Memory B cell (primary cell): ENCODE measurements around the gene HS3ST5.
"Not testable (repeated sequence)": the region's sequence is repeated elsewhere in the genome, so short reads cannot be mapped to it uniquely, and the experiment has no call there.

ENCODE experiments used
- ATAC-seq: fragments of 150-1000 bp; cut with Tn5 transposase; 2 replicates; pipeline ENCODE4 v1.10.0; 2021; ENCODE audit warnings: low read depth, mild to moderate bottlenecking, moderate library complexity
- DNase-seq, 2 donors: peaks; one replicate each; pipeline ENCODE4 v3.0.0; 2022; ENCODE audit warnings: low spot score in 2 of 2
- H3K27ac Mint-ChIP-seq: one replicate; pipeline ENCODE4 v1.8.0; 2022; ENCODE audit warnings: mild to moderate bottlenecking, moderate library complexity, mixed read lengths
- H3K27me3 Mint-ChIP-seq: one replicate; pipeline ENCODE4 v1.8.0; 2022; ENCODE audit warnings: mixed read lengths
- H3K36me3 Mint-ChIP-seq: one replicate; pipeline ENCODE4 v1.8.0; 2022; ENCODE audit warnings: mild to moderate bottlenecking, mixed read lengths
- H3K4me1 Mint-ChIP-seq: one replicate; pipeline ENCODE4 v1.8.0; 2022; ENCODE audit warnings: mixed read lengths
- H3K4me3 Mint-ChIP-seq: one replicate; pipeline ENCODE4 v1.8.0; 2022; ENCODE audit warnings: mild to moderate bottlenecking, moderate library complexity, mixed read lengths
- H3K9me3 Mint-ChIP-seq: one replicate; pipeline ENCODE4 v1.8.0; 2022; ENCODE audit warnings: mixed read lengths

Gene HS3ST5

DNA sequence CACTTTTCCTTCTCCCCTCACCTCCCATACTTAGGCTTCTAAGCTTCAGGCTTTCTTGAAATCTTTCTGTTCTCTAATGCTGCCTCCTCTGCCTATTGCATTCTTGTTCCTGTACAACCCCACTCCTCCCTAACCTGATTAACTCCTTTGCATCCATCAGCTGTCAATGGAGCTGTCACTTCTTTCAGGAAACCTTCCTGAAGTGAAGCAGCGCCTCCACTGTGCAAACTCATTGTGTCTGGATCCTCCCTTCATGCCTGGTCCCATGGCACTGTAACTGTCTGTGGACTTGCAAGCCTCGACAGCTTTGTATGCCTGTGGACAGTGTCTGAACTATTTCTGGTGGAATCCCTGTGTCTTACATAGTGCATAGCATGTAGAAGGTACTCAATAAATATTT lies 185.0 kb downstream of the HS3ST5 start:
- no peaks in the 10 kb centered on the region for H3K4me1 Mint-ChIP-seq
- DNase-seq (no peak), ATAC-seq (no peak)
- H3K36me3 Mint-ChIP-seq, result no peaks in the 10 kb centered on the region
- no peak overlapping the region for H3K4me3 Mint-ChIP-seq
- no peak overlapping the region for H3K27ac Mint-ChIP-seq
- H3K9me3 Mint-ChIP-seq, result peaks cover 2% of the 10 kb centered on the region
- peaks cover 4% of the 10 kb centered on the region for H3K27me3 Mint-ChIP-seq

DNA sequence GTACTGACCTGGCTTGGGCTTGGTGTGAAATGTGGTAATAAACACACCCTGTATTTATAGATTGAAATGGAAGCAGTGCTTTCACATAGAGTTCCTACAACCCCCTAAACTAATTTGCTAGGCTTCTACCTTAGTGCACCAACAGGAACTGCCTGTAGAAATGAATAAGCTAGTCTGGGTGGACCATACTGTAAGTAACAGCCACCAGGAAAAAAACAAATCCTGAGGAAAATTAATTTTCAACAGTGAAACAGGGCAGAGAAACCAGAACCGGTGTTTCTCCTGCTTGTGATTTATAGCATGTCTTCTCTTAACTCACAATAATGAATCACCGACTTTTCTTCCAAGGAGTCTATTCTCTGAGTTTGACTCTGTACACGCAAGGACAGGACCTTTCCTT lies 187.1 kb downstream of the HS3ST5 start:
- Mint-ChIP-seq H3K27me3 (peaks cover 4% of the 10 kb centered on the region), H3K36me3 (no peaks in the 10 kb centered on the region), H3K4me3 (no peak overlapping the region), H3K4me1 (no peaks in the 10 kb centered on the region), H3K9me3 (peaks cover 2% of the 10 kb centered on the region), H3K27ac (no peak overlapping the region)
- ATAC-seq (no peak), DNase-seq (no peak)

DNA sequence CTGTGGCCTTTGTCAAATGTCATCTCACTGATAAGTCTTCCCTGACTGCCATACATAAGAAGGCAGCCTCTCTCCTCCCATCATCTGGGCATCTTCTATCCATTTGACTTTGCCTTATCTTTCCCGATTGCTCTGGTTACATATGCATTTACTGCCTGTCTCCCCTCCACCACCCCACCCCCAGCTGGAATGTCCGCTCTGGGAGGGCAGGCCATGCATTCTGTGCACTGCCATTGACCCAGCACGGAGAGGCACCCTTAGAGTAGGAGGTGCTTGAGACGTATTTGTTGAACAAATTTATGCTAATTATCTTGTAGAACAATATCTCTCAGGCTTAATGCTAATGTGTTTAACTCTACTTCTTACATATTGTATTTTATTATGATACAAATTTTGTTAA lies 188.0 kb downstream of the HS3ST5 start:
- H3K9me3 Mint-ChIP-seq, result peaks cover 2% of the 10 kb centered on the region
- no peak for DNase-seq
- no peak for ATAC-seq
- H3K27ac Mint-ChIP-seq, result no peak overlapping the region
- H3K36me3 Mint-ChIP-seq, result no peaks in the 10 kb centered on the region
- H3K4me3 Mint-ChIP-seq, result no peak overlapping the region
- H3K27me3 Mint-ChIP-seq, result peaks cover 4% of the 10 kb centered on the region
- no peaks in the 10 kb centered on the region for H3K4me1 Mint-ChIP-seq

DNA sequence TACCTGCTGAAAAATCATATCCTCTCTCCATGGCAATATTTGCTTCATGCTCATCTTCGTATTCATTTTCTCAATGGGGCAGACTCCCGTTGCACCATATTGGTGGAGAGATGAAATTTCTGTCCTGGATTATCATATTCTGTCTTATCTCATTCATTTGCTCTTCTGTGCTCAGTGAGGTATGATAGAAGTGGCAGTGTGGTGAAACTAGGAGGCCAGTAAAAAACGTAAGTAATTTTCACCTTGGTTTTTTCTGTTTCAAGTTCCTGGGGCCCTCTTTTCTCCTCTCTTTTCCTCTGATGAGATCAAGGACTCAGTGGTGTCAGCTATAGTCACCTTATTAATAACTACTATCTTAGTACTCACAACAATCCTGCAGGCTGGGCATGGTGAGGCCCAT lies 189.4 kb downstream of the HS3ST5 start:
- peaks cover 2% of the 10 kb centered on the region for H3K9me3 Mint-ChIP-seq
- no peak overlapping the region for H3K27ac Mint-ChIP-seq
- no peaks in the 10 kb centered on the region for H3K36me3 Mint-ChIP-seq
- no peak for ATAC-seq
- no peak overlapping the region for H3K4me3 Mint-ChIP-seq
- H3K4me1 Mint-ChIP-seq, result no peaks in the 10 kb centered on the region
- H3K27me3 Mint-ChIP-seq, result peaks cover 4% of the 10 kb centered on the region
- DNase-seq, result no peak

DNA sequence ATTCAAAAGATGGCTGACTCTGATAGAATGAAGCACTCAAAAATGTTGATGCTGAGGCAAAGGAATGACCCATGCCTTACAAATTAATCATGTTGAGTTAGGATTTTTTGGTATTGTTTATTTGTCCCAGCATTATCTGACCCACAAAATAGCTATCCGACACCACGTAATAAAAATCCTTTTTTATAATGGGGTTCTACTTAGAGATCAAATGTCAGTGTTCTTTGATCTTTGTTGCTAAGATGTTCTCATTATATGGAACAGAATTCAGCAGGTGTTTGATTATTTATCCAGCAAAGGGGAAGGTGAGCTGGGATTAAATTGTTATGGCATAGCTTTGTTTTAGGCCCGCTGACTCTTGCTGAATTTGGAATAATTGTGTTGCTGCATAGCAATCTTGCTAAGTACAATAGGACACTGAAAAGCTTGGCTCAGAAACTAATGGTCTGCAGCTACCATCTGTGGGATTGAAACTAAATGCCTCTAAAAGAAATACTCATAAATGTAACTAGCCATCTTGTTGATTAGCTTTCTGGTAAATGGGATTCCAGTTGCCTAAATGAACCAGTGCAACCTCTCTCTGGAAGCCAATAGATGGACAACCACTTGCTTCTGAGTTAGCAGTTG lies 191.6 kb downstream of the HS3ST5 start:
- ATAC-seq (no peak), DNase-seq (no peak)
- Mint-ChIP-seq H3K4me3 (no peak overlapping the region), H3K9me3 (no peaks in the 10 kb centered on the region), H3K27me3 (peaks cover 2% of the 10 kb centered on the region), H3K36me3 (no peaks in the 10 kb centered on the region), H3K27ac (no peak overlapping the region), H3K4me1 (no peaks in the 10 kb centered on the region)

DNA sequence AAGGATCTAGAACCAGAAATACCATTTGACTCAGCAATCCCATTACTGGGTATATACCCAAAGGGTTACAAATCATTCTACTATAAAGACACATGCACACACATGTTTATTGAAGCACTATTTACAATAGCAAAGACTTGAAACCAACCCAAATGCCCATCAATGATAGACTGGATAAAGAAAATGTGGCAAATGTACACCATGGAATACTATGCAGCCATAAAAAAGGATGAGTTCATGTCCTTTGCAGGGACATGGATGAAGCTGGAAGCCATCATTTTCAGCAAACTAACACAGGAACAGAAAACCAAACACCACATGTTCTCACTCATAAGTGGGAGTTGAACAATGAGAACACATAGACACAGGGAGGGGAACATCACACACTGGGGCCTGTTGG lies 193.6 kb downstream of the HS3ST5 start:
- H3K4me3 Mint-ChIP-seq, H3K27ac Mint-ChIP-seq, H3K27me3 Mint-ChIP-seq, ATAC-seq, H3K4me1 Mint-ChIP-seq, H3K36me3 Mint-ChIP-seq, DNase-seq, H3K9me3 Mint-ChIP-seq: not testable (repeated sequence)

DNA sequence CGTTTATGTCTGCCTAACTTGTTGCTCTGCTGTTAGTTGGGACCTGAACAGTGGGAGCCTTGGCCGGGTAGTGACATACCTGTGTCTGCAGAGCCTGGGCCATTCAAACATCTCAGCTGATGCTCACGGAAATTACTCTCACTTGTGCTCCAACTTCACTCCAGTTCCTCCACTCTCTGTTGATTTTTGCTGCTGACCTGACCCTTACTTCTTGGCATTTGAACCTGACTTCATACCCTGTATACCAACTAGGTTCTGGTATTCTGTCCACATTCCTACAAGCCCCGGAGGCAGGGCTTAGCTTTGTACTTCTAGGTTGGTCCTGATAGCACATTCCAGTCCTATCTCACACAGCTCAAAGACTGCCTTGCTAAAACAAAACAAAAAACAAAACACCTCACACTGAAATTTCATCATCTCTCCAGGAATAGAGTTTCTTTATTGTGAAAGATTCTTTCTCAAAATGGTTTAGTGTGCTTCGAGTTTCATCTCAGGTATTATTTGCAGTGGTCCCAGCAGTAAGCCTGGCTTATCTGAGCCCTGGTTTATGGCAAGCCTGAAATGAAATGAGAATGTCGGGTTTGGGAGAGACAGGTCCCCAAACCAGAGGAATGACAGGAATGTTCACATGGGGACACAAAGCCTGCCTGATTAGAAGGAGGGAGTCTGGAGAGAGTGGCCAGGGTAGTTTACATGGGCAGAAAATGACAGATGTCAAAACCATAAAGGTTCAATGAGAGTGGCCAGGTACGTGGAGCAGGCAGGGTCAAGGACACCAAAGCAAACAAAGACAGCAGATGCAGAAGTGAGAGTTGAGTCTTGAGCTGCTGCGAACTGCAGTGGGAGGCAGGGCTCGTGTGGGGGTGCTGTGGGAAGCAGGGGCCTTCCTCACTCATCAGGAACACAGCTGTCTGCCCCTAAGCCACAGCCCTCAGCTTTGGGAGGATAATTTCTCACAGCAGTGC lies 197.7 kb downstream of the HS3ST5 start:
- no peaks in the 10 kb centered on the region for H3K4me1 Mint-ChIP-seq
- no peak overlapping the region for H3K4me3 Mint-ChIP-seq
- no peaks in the 10 kb centered on the region for H3K9me3 Mint-ChIP-seq
- DNase-seq (no peak), ATAC-seq (no peak)
- H3K36me3 Mint-ChIP-seq, result no peaks in the 10 kb centered on the region
- H3K27me3 Mint-ChIP-seq, result peaks cover 5% of the 10 kb centered on the region
- no peak overlapping the region for H3K27ac Mint-ChIP-seq

DNA sequence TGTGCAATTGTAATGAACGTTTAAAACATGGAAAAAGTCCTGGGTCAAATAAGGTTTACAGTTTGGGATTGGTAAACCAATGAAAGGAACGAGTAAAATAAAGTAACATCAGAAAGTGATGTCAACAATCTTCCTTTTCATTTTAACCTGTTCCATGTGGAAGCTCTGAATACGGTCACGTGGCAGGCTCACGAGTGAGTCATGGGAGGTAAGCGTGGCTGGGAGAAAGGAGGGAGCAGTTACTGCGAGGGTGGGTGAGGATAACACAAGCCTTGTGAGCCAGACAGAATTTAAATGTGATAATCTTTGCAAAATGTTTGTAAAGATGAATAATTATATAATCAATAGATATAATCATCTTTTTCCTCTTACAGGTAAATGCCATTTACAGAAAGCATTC lies 200.6 kb downstream of the HS3ST5 start:
- Mint-ChIP-seq H3K4me1 (no peaks in the 10 kb centered on the region), H3K27me3 (peaks cover 8% of the 10 kb centered on the region), H3K9me3 (no peaks in the 10 kb centered on the region), H3K36me3 (no peaks in the 10 kb centered on the region), H3K4me3 (no peak overlapping the region), H3K27ac (no peak overlapping the region)
- ATAC-seq (no peak), DNase-seq (no peak)

DNA sequence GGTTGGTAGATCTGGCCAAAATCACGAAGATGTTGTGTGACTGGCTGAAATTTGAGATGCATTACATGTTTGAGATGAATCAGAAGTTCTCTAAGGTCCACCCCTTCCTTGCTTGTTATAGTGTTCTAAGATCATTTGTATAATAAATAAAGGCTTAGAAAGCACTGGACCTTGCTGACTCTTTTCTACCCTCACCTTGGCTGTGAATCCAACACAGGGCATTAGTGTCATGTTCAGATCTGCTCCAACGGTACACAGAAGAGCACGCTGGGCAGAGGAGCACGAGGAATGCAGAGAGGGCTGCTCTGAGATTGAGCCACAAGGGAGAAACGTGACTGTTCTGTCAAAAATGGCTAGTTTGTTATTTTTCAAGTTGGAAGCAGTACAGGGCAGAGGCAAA lies 202.4 kb downstream of the HS3ST5 start:
- DNase-seq (no peak), ATAC-seq (no peak)
- no peaks in the 10 kb centered on the region for H3K4me1 Mint-ChIP-seq
- no peaks in the 10 kb centered on the region for H3K36me3 Mint-ChIP-seq
- H3K27ac Mint-ChIP-seq, result no peak overlapping the region
- no peak overlapping the region for H3K4me3 Mint-ChIP-seq
- peaks cover 10% of the 10 kb centered on the region for H3K27me3 Mint-ChIP-seq
- no peaks in the 10 kb centered on the region for H3K9me3 Mint-ChIP-seq

DNA sequence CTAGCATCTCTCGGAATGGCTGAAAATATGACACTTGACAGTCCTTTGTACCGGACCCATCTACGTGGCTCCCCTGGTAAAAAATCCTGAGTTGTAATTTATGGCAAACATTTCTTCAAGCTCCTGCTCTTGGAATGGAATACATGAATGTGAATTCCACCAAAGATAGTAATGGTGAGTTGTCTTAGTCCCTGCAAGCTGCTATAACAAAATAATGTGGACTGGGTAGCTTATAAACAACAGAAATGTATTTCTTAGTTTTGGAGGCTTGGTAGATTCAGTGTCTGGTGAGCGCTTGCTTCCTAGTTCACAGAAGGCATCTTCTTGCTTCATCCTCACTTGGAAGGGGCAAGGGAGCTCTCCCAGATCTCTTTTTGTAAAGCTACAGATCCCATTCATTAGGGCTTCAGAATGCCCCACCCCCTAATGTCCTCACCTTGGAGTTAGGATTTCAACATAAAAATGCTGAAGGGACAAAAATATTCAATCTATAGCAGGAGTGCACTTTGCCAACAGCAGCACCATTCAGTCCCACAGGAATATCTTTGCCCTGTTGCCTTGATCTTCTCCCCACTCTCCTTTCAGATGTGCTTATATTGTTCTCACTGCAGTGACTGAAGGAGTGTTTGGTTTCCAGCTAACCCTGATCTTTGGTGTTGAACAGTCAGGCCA lies 204.1 kb downstream of the HS3ST5 start:
- H3K4me3 Mint-ChIP-seq, result no peak overlapping the region
- H3K27ac Mint-ChIP-seq, result no peak overlapping the region
- H3K9me3 Mint-ChIP-seq, result no peaks in the 10 kb centered on the region
- DNase-seq (no peak), ATAC-seq (no peak)
- H3K4me1 Mint-ChIP-seq, result no peaks in the 10 kb centered on the region
- no peaks in the 10 kb centered on the region for H3K36me3 Mint-ChIP-seq
- H3K27me3 Mint-ChIP-seq, result peaks cover 11% of the 10 kb centered on the region

DNA sequence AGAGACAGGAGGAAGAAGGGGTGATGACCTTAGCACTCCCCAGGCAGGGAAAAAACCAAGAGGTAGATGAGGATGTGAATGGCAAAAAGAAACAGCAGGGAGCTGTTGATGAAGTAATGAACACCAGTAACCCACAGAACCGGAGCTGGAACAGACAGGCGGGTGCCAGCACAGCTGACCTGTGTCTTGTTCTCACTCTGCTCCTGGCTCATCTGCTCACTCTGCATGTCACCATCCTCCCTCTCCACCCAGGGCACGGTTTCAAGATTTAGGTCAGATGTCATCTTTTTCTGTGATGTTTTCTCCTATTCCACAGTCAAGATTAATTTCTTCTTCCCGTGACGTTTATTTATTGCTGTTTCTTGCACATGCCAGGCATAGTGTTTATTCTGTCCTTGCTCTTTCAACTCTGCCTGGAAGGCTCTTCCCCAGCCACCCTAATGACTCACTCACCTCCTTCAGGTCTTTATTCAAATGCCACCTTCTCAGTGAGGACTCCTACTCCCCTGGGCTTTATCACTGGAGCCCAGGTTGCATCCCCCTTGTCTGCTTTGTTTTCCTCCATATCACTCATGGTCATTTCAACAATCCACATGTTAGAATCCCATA lies 207.4 kb downstream of the HS3ST5 start:
- no peaks in the 10 kb centered on the region for H3K36me3 Mint-ChIP-seq
- H3K4me3 Mint-ChIP-seq, result no peak overlapping the region
- H3K9me3 Mint-ChIP-seq, result no peaks in the 10 kb centered on the region
- H3K27ac Mint-ChIP-seq, result no peak overlapping the region
- peaks cover 7% of the 10 kb centered on the region for H3K27me3 Mint-ChIP-seq
- ATAC-seq (no peak), DNase-seq (no peak)
- no peaks in the 10 kb centered on the region for H3K4me1 Mint-ChIP-seq

DNA sequence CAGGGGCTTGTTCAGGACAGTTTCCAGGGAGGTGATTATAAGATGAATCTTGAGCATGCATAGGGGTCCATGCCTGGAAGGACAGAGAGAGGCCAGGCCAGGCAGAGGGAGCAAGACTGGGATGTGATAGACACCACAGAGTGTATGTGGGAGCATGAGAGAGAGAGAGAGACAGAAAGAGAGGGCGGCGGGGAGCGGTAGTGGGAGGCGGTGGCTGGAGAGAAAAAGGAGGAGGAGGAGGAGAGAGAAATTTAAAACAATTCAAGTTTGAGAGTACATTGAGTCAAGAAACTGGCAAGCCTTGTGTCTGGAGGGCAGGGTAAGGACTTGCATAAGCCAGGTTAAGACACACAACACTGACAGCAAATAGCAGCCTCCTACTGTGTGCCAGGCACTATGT lies 209.0 kb downstream of the HS3ST5 start:
- Mint-ChIP-seq H3K27ac (no peak overlapping the region), H3K27me3 (peaks cover 4% of the 10 kb centered on the region), H3K36me3 (no peaks in the 10 kb centered on the region), H3K4me3 (no peak overlapping the region), H3K4me1 (no peaks in the 10 kb centered on the region), H3K9me3 (no peaks in the 10 kb centered on the region)
- ATAC-seq, result no peak
- DNase-seq, result no peak

DNA sequence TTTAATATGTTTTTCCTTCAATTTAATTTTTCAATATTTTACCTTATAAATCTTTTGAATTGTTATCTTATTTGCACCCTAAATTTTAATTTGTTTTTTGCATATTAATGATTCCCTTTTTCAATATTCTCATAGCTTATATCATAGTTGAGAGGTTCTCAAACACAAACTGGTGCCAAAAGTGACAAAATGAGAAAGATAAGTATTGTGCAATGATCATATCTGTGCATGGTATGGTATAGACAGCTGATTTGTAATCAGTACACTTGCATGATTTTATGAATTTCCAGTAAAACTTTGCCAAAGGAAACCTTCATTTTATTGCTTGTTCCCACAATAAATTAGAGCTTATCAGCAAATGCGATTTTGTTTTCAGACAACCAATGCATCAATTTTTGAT lies 210.9 kb downstream of the HS3ST5 start:
- Mint-ChIP-seq H3K9me3 (no peaks in the 10 kb centered on the region), H3K27ac (no peak overlapping the region), H3K36me3 (no peaks in the 10 kb centered on the region), H3K27me3 (peaks cover 4% of the 10 kb centered on the region), H3K4me3 (no peak overlapping the region), H3K4me1 (no peaks in the 10 kb centered on the region)
- no peak for DNase-seq
- ATAC-seq, result no peak

DNA sequence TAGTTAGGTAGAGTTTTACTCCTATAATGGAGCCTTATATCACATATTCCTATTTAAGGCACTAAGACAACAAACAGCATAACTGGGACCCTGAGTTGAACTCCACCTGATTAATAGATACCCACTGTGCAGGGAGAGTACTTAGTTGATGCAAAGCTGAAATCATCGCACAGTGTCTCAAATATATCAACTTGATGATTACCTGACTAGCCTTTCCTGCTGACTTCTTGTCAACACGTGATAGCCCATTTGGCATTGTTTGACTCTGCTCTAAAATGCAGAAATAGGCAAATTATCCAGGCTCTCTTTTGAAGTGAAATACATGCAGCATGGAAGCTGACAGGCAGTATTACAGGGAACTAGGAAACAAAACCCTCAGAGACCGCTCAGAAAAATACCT lies 217.2 kb downstream of the HS3ST5 start:
- no peak for ATAC-seq
- no peaks in the 10 kb centered on the region for H3K9me3 Mint-ChIP-seq
- H3K27ac Mint-ChIP-seq, result no peak overlapping the region
- peaks cover 2% of the 10 kb centered on the region for H3K27me3 Mint-ChIP-seq
- DNase-seq, result no peak
- H3K4me3 Mint-ChIP-seq, result no peak overlapping the region
- H3K4me1 Mint-ChIP-seq, result no peaks in the 10 kb centered on the region
- no peaks in the 10 kb centered on the region for H3K36me3 Mint-ChIP-seq
